DOHH2 (cell line): ENCODE data around the gene PLXNA2.

Experiments
- EZH2phosphoT487 ChIP-seq: fragments of 200-600 bp; sonication (generic); IDR thresholded peaks from 2 replicates; pipeline ENCODE4 v1.6.1; 2017; ENCODE audit warnings: borderline replicate concordance, mild to moderate bottlenecking, antibody characterized with exemption, low read length, moderate library complexity, mixed read lengths
- TF ChIP-seq, protein P1 (sequence below): fragments of 200-600 bp; sonication (generic); IDR thresholded peaks from one replicate; pipeline ENCODE4 v1.5.1; 2014; ENCODE audit warnings: antibody characterized with exemption, mild to moderate bottlenecking, low read depth, low read length; ENCODE audit not compliant: poor library complexity, severe bottlenecking

- TF ChIP-seq, protein P1, sequence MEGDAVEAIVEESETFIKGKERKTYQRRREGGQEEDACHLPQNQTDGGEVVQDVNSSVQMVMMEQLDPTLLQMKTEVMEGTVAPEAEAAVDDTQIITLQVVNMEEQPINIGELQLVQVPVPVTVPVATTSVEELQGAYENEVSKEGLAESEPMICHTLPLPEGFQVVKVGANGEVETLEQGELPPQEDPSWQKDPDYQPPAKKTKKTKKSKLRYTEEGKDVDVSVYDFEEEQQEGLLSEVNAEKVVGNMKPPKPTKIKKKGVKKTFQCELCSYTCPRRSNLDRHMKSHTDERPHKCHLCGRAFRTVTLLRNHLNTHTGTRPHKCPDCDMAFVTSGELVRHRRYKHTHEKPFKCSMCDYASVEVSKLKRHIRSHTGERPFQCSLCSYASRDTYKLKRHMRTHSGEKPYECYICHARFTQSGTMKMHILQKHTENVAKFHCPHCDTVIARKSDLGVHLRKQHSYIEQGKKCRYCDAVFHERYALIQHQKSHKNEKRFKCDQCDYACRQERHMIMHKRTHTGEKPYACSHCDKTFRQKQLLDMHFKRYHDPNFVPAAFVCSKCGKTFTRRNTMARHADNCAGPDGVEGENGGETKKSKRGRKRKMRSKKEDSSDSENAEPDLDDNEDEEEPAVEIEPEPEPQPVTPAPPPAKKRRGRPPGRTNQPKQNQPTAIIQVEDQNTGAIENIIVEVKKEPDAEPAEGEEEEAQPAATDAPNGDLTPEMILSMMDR = no peak
- TF ChIP-seq EZH2phosphoT487 = no peak
Observed at GRCh38 chr1:208150833-208151458, 93.2 kb downstream of the PLXNA2 start.
